ENCODE data around the gene GART. TPM values are rescaled to one million over a fixed set of nuclear protein-coding genes. Genes with fewer than 3 reads are reported as not detected.

The GART gene
- total and polyA plus RNA-seq, 2 of the 8 experiments (the other 6 are each of a cell fraction or from before 2014, with no cell fraction given) = 23.1 to 231 TPM

- Histone ChIP-seq H2BK20ac (ENCODE audit: low read length) (no peak overlapping the region), H2BK15ac (ENCODE audit: low read length) (no peak overlapping the region), H3K79me2 (ENCODE audit: control insufficient read depth in 1 of 2, insufficient read depth in 2 of 2, low read length in 2 of 2) (peaks cover 0 to 12% of the 10 kb centered on the region in 2 experiments; a peak in 1 of 4 replicates), H3K9ac (replicated peaks in 1 of 4; ENCODE audit: extremely low read depth in 1 of 4, low read depth in 3 of 4, low read length in 3 of 4) (no peak overlapping the region), H2AFZ (ENCODE audit: low read length) (no peak overlapping the region), H3K23me2 (ENCODE audit: low read depth, low read length) (peaks cover 10% of the 10 kb centered on the region), H4K20me1 (replicated peaks in 1 of 2; ENCODE audit: control insufficient read depth in 1 of 2, insufficient read depth in 2 of 2, low read length in 2 of 2) (peaks cover 2% of the 10 kb centered on the region in 2 experiments), H3K4me3 (ENCODE audit: extremely low read depth in 1 of 4, insufficient read depth in 2 of 4, low read depth in 3 of 4, low read length in 4 of 4) (no peak overlapping the region), H3K56ac (replicated peaks; ENCODE audit: insufficient read length, low read depth, low read length) (no peak overlapping the region), H3K79me1 (ENCODE audit: low read depth, low read length) (no peaks in the 10 kb centered on the region), H3K23ac (ENCODE audit: insufficient read length) (no peak overlapping the region), H3K18ac (ENCODE audit: extremely low read depth, low read length) (no peak overlapping the region), H2BK12ac (ENCODE audit: low read depth, low read length) (no peak overlapping the region), H3K14ac (ENCODE audit: insufficient read length) (no peak overlapping the region), H2AK5ac (ENCODE audit: low read depth, low read length) (no peak overlapping the region), H3K4ac (replicated peaks; ENCODE audit: insufficient read length, low read depth, low read length) (no peak overlapping the region), H3K36me3 (ENCODE audit: control insufficient read depth in 2 of 4, insufficient read depth in 4 of 4, low read length in 3 of 4) (no peaks in the 10 kb centered on the region), H3K27ac (ENCODE audit: low read depth, low read length) (no peak overlapping the region), H4K8ac (ENCODE audit: extremely low read depth, insufficient read depth, low read length) (no peak overlapping the region; the same call in 1 of the 2 replicates), H3K27me3 (replicated peaks in 1 of 4; ENCODE audit: control insufficient read depth in 3 of 4, extremely low read depth in 1 of 4, insufficient read depth in 3 of 4, low read length in 3 of 4) (no peaks in the 10 kb centered on the region), H4K91ac (replicated peaks; ENCODE audit: insufficient read length, low read length) (no peak overlapping the region), H3K9me3 (ENCODE audit: insufficient read depth in 2 of 2, low read depth in 1 of 2, low read length in 1 of 2) (no peaks in the 10 kb centered on the region), H4K5ac (ENCODE audit: insufficient read length, low read depth, low read length) (no peak overlapping the region), H2BK5ac (ENCODE audit: low read depth, low read length) (no peak overlapping the region), H3K4me2 (ENCODE audit: insufficient read depth in 1 of 2, low read depth in 2 of 2, low read length in 2 of 2) (no peak overlapping the region), H3K4me1 (replicated peaks in 1 of 4; ENCODE audit: control insufficient read depth in 3 of 4, insufficient read depth in 4 of 4, low read length in 3 of 4) (0 out of 7 replicates have a peak, but pooled peaks cover 0 to 6% (median 0%) of the 10 kb centered on the region in 4 experiments), H2BK120ac (replicated peaks; ENCODE audit: low read depth, low read length) (no peak overlapping the region)
- FAIRE-seq = no peak
- WGBS, 2 experiments (ENCODE audit: extremely low coverage in 1 of 2, insufficient coverage in 1 of 2, insufficient read length in 1 of 2, insufficient replicate concordance in 2 of 2, low coverage in 1 of 2, low lambda C conversion rate in 2 of 2, missing lambda C conversion rate in 1 of 2) = 98% methylated on average over 7 of the region's 7 CpGs; no CpG with 5 or more reads in 1 of the 2 experiments
- no peak for DNase-seq (ENCODE audit: low read depth in 1 of 2, low spot score in 2 of 2)
- ChIA-PET CTCF (ENCODE audit: partially characterized antibody) (no interaction called here), POLR2A (ENCODE audit: partially characterized antibody) (interaction anchor here (1.3 to 1.4 kb wide), 2 partner anchors 14 kb away, joined by 3 to 5 read pairs; partner anchors contain the start of gene DNAJC28)
- TF ChIP-seq SP4 (IDR thresholded peaks at IDR 0.05; ENCODE audit: low read length) (no peak), SP1 (IDR thresholded peaks at IDR 0.05; ENCODE audit: low read depth, low read length) (no peak), CREB1 (IDR thresholded peaks at IDR 0.05) (no peak), RBBP5 (IDR thresholded peaks at IDR 0.05; ENCODE audit: borderline replicate concordance, low read depth, low read length) (no peak), SIRT6 (IDR thresholded peaks at IDR 0.05; ENCODE audit: low read length) (no peak)
These were observed 64.9 kb downstream of the GART start for GRCh38 chr21:33477066-33477465.
